Endothelial cell of umbilical vein (primary cell): ENCODE results near the gene SMARCAL1. TPM values are rescaled to one million over a fixed set of nuclear protein-coding genes. Genes with fewer than 3 reads are reported as not detected.

ENCODE experiments used
- BruUV-seq: library from RNA; stranded (reverse); fragments of 400-500 nt; replicated peaks from 2 replicates; lab custom pipeline; 2021; lab: Mats Ljungman, UMichigan
- CTCF ChIA-PET: fragments of 300-600, 350-600 bp; sonication (Branson Sonifier 250); formaldehyde crosslinking; loops from one replicate; lab custom pipeline; 2021; ENCODE audit warnings: antibody characterized with exemption, inconsistent platforms; lab: Charles Lee
- POLR2A ChIA-PET: fragments of 300-600, 350-600 bp; sonication (Branson Sonifier 250); formaldehyde crosslinking; loops from one replicate; lab custom pipeline; 2021; ENCODE audit warnings: antibody characterized with exemption, inconsistent platforms; lab: Charles Lee
- DNase-seq: peaks from one replicate; pipeline ENCODE4 v3.0.0-alpha.2; 2011; ENCODE audit warnings: low read depth, low spot score
- FAIRE-seq: peaks from 2 replicates; lab custom pipeline; 2011; peaks lifted over from hg19 to GRCh38; lab: Jason Lieb, UNC
- H2AFZ ChIP-seq: 2 replicates; pipeline ENCODE4 v1.6.0; 2012; ENCODE audit warnings: low read depth, low read length, control low read depth, inconsistent platforms
- H3K27ac ChIP-seq: 2 replicates; pipeline ENCODE4 v1.5.1; 2011; ENCODE audit warnings: low read depth, mild to moderate bottlenecking, control low read depth, low read length, moderate library complexity; ENCODE audit not compliant: insufficient read depth
- H3K27me3 ChIP-seq, 2 experiments: 2 replicates each; pipeline versions ENCODE4 v1.6.0 to v1.6.1; 2011; ENCODE audit warnings: low read length in 2 of 2, mixed read lengths in 1 of 2; ENCODE audit not compliant: control insufficient read depth in 2 of 2, insufficient read depth in 2 of 2
- H3K36me3 ChIP-seq, 2 experiments: 2 replicates in 1 of 2; 3 replicates in 1 of 2; pipeline ENCODE4 v1.5.1; 2011; ENCODE audit warnings: low read length in 2 of 2, mild to moderate bottlenecking in 1 of 2, moderate library complexity in 1 of 2; ENCODE audit not compliant: control insufficient read depth in 2 of 2, insufficient read depth in 2 of 2; ENCODE audit errors: extremely low read depth in 1 of 2
- H3K4me1 ChIP-seq: 3 replicates; pipeline ENCODE4 v1.5.1; 2011; ENCODE audit warnings: mild to moderate bottlenecking, low read length; ENCODE audit not compliant: control insufficient read depth, insufficient read depth; ENCODE audit errors: extremely low read depth
- H3K4me2 ChIP-seq: 2 replicates; pipeline ENCODE4 v1.6.1; 2011; ENCODE audit warnings: low read length, control low read depth, mixed read lengths; ENCODE audit not compliant: insufficient read depth
- H3K4me3 ChIP-seq, 3 experiments: fragments of 200-600 bp in 1 of 3; sonication (generic), shearing (Covaris generic) in 1 of 3; replicated peaks in 1 of 3; 2 replicates each; pipeline ENCODE4 v1.5.1; 2011 to 2016; ENCODE audit warnings: control low read depth in 3 of 3, low read length in 3 of 3, mild to moderate bottlenecking in 2 of 3, inconsistent platforms in 1 of 3, low read depth in 1 of 3, moderate library complexity in 1 of 3; ENCODE audit not compliant: insufficient read depth in 1 of 3
- H3K79me2 ChIP-seq: 2 replicates; pipeline ENCODE4 v1.6.0; 2012; ENCODE audit warnings: low read length, inconsistent platforms; ENCODE audit not compliant: control insufficient read depth, insufficient read depth
- H3K9ac ChIP-seq: replicated peaks from 2 replicates; pipeline ENCODE3; 2011; ENCODE audit warnings: low read length, control low read depth; ENCODE audit not compliant: insufficient read depth; ENCODE audit errors: extremely low read depth
- H3K9me1 ChIP-seq: replicated peaks from 3 replicates; pipeline ENCODE4 v1.6.0; 2011; ENCODE audit warnings: mild to moderate bottlenecking, low read length; ENCODE audit not compliant: control insufficient read depth, insufficient read depth; ENCODE audit errors: extremely low read depth
- H3K9me3 ChIP-seq: replicated peaks from 2 replicates; pipeline ENCODE4 v1.5.1; 2012; ENCODE audit warnings: low read length, inconsistent platforms; ENCODE audit not compliant: control insufficient read depth, insufficient read depth
- H4K20me1 ChIP-seq: replicated peaks from 2 replicates; pipeline ENCODE3; 2011; ENCODE audit warnings: mild to moderate bottlenecking, low read length; ENCODE audit not compliant: control insufficient read depth, insufficient read depth; ENCODE audit errors: extremely low read depth
- CTCF ChIP-seq, 2 donors: IDR thresholded peaks; 1 replicate in 1 of 2; 2 replicates in 1 of 2; pipeline ENCODE4 v1.5.1; 2011; ENCODE audit warnings: low read length in 2 of 2, mild to moderate bottlenecking in 2 of 2, moderate library complexity in 2 of 2, control low read depth in 1 of 2, inconsistent platforms in 1 of 2, low read depth in 1 of 2; ENCODE audit not compliant: insufficient read depth in 1 of 2; ENCODE audit errors: extremely low read depth in 1 of 2
- EZH2 ChIP-seq: IDR thresholded peaks from 2 replicates; pipeline ENCODE4 v1.6.1; 2012; ENCODE audit warnings: borderline replicate concordance, low read depth, mild to moderate bottlenecking, moderate library complexity, low read length, inconsistent platforms; ENCODE audit not compliant: severe bottlenecking
- FOS ChIP-seq: IDR thresholded peaks from 2 replicates; pipeline ENCODE4 v1.6.1; 2011; ENCODE audit warnings: mild to moderate bottlenecking, low read length, moderate library complexity, borderline replicate concordance; ENCODE audit not compliant: insufficient read depth
- GATA2 ChIP-seq: IDR thresholded peaks from 2 replicates; pipeline ENCODE4 v1.7.0; 2011; ENCODE audit warnings: low read depth, mild to moderate bottlenecking, moderate library complexity, mixed read lengths, low read length; ENCODE audit not compliant: insufficient read length, insufficient read depth
- JUN ChIP-seq: IDR thresholded peaks from 2 replicates; pipeline ENCODE4 v1.6.1; 2011; ENCODE audit warnings: borderline replicate concordance, low read depth; ENCODE audit not compliant: insufficient read length, insufficient read depth
- MYC ChIP-seq: IDR thresholded peaks from one replicate; pipeline ENCODE4 v1.6.1; 2011; ENCODE audit warnings: mild to moderate bottlenecking, low read depth, low read length
- POLR2A ChIP-seq: IDR thresholded peaks from 2 replicates; pipeline ENCODE4 v1.6.1; 2012; ENCODE audit warnings: low read depth, mild to moderate bottlenecking, control low read depth, low read length
- POLR2AphosphoS5 ChIP-seq: IDR thresholded peaks from 2 replicates; pipeline ENCODE4 v1.6.1; 2012; ENCODE audit warnings: low read depth, mild to moderate bottlenecking, control low read depth, low read length, moderate library complexity; ENCODE audit not compliant: insufficient read depth
- dilution Hi-C: fragments of 300-500 bp; cut with MboI; formaldehyde crosslinking; loops from one replicate; pipeline ENCODE4 v1.15.0; 2019; ENCODE audit warnings: low sequenced_read_pairs; ENCODE audit not compliant: extremely low pct_ligation_motif_present
- intact Hi-C: fragments of 100-400 bp; cut with micrococcal nuclease; formaldehyde crosslinking; loops from one replicate; pipeline ENCODE4 v1.10.0; 2022
- polyA plus RNA-seq, 4 experiments: library from polyadenylated mRNA; depleted of rRNA in 3 of 4; stranded (reverse) in 3 of 4; unstranded in 1 of 4; fragments of >200 nt; gene quantifications; 2 replicates each; pipeline versions ENCODE4 v1.2.1 to v1.2.3, GENCODE V29; 2011 to 2012; ENCODE audit warnings: missing spikeins in 1 of 4
- total RNA-seq: library from RNA; stranded (reverse); gene quantifications from 2 replicates; pipeline ENCODE4 v1.2.3, GENCODE V29; 2021
- TF ChIP-seq, protein P1 (sequence below): IDR thresholded peaks from 2 replicates; pipeline ENCODE4 v1.6.1; 2011; ENCODE audit not compliant: insufficient read depth, insufficient read length

Gene SMARCAL1
- total and polyA plus RNA-seq, 2 donors (not counting 3 experiments of a cell fraction or from before 2014, with no cell fraction given): 25.4 to 30.7 TPM

DNA sequence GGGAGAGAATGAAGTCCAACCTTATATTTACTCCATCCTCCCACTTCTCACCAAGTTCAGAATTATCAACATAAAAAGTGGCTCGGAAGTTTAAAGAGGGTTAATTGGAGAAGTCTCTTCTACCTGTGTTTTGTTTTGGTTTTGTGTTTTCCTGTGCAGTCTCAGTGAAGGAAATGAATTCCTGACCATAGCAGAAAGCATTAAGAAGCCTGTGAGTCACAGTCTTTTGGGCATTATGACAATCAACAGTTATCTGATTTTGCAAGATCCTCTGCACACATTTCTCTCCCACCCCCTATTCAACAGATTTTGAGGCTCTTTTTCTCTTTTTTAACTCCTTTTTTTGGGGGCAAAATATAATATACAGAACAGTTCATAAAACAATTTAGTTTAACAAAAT lies 77.8 kb downstream of the SMARCAL1 start:
- dilution Hi-C loops: no loop called here
- H2AFZ ChIP-seq: no peak overlapping the region
- ChIA-PET CTCF (no interaction called here), POLR2A (no interaction called here)
- intact Hi-C loops: loop anchor here (1.0 to 10.0 kb wide), 3 partner anchors 12 to 345 kb away; no protein-coding TSS in a partner anchor
- H3K9me1 ChIP-seq: no peaks in the 10 kb centered on the region
- BruUV-seq: no TSS peak
- no peaks in the 10 kb centered on the region for H4K20me1 ChIP-seq
- H3K9ac ChIP-seq: no peak overlapping the region
- FAIRE-seq (peak; percentile 80), DNase-seq (peak; percentile 54)
- peak overlapping the region; percentile 33 for H3K4me2 ChIP-seq
- no peaks in the 10 kb centered on the region for H3K36me3 ChIP-seq
- no peaks in the 10 kb centered on the region for H3K79me2 ChIP-seq
- no peaks in the 10 kb centered on the region for H3K27me3 ChIP-seq
- no peaks in the 10 kb centered on the region for H3K9me3 ChIP-seq
- H3K27ac ChIP-seq: peak overlapping the region; percentile 44
- H3K4me1 ChIP-seq: peaks cover 43% of the 10 kb centered on the region
- TF ChIP-seq, protein P1, sequence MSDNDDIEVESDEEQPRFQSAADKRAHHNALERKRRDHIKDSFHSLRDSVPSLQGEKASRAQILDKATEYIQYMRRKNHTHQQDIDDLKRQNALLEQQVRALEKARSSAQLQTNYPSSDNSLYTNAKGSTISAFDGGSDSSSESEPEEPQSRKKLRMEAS: no peak
- TF ChIP-seq MYC: no peak
- TF ChIP-seq FOS: peak; percentile 78
- peak; percentile 90 for TF ChIP-seq GATA2
- no peak for TF ChIP-seq POLR2AphosphoS5
- no peak for TF ChIP-seq POLR2A
- no peak for TF ChIP-seq EZH2
- TF ChIP-seq JUN: peak; percentile 44
- no peak for TF ChIP-seq CTCF (IDR thresholded peaks at IDR 0.05; ENCODE audit: extremely low read depth in 1 of 2, insufficient read depth in 1 of 2, low read depth in 1 of 2, low read length in 2 of 2)
- H3K4me3 ChIP-seq: no peak overlapping the region
